Sigmoid colon (tissue), 7 donors: Measurements from ENCODE around the gene ASTN1. TPM values are rescaled to one million over a fixed set of nuclear protein-coding genes. Genes with fewer than 3 reads are reported as not detected.

Experiments
- DNase-seq: peaks from one replicate; pipeline ENCODE4 v3.0.0-alpha.2; 2019
- H3K27ac ChIP-seq, 4 donors: fragments of 200-600 bp; sonication (generic); one replicate each; pipeline ENCODE4 v1.5.1; 2016 to 2019; ENCODE audit warnings: mild to moderate bottlenecking in 1 of 4
- H3K27me3 ChIP-seq, 3 donors: fragments of 200-600 bp; sonication (generic); one replicate each; pipeline ENCODE4 v1.5.1; 2019; ENCODE audit warnings: mild to moderate bottlenecking in 1 of 3
- H3K36me3 ChIP-seq, 4 donors: fragments of 200-600 bp; sonication (generic); one replicate each; pipeline ENCODE4 v1.5.1; 2016 to 2019
- H3K4me1 ChIP-seq, 4 donors: fragments of 200-600 bp; sonication (generic); one replicate each; pipeline ENCODE4 v1.5.1; 2017 to 2019
- H3K4me3 ChIP-seq, 4 donors: fragments of 200-600 bp; sonication (generic); one replicate each; pipeline ENCODE4 v1.5.1; 2017 to 2019; ENCODE audit warnings: mild to moderate bottlenecking in 2 of 4, moderate library complexity in 1 of 4
- H3K9me3 ChIP-seq, 4 donors: fragments of 200-600 bp in 3 of 4; sonication (generic) in 3 of 4; one replicate each; pipeline versions ENCODE4 v1.5.1 to v1.6.1; 2013 to 2019
- CTCF ChIP-seq, 4 experiments: fragments of 450-650 bp in 3 of 4; fragments of 200-600 bp in 1 of 4; IDR thresholded peaks; one replicate each; pipeline ENCODE4 v1.5.1; 2016 to 2019; ENCODE audit warnings: antibody characterized with exemption in 4 of 4, mild to moderate bottlenecking in 3 of 4, moderate library complexity in 2 of 4
- EP300 ChIP-seq, 4 donors: sonication (generic); formaldehyde crosslinking; IDR thresholded peaks; one replicate each; pipeline ENCODE4 v1.6.1; 2017; ENCODE audit warnings: antibody characterized with exemption in 4 of 4
- POLR2A ChIP-seq, 2 donors: fragments of 450-650 bp; IDR thresholded peaks; one replicate each; pipeline ENCODE4 v1.6.1; 2016; ENCODE audit warnings: antibody characterized with exemption in 2 of 2, mild to moderate bottlenecking in 2 of 2, moderate library complexity in 2 of 2
- POLR2AphosphoS5 ChIP-seq, 4 donors: sonication (generic); formaldehyde crosslinking; IDR thresholded peaks; one replicate each; pipeline ENCODE4 v1.6.1; 2017; ENCODE audit warnings: antibody characterized with exemption in 4 of 4
- WGBS, 2 donors: extraction: QIAGEN DNeasy Blood & Tissue Kit; methylation state at CpG; one replicate each; pipeline ENCODE4 v1.1.7; 2013; 5-methylcytosine and 5-hydroxymethylcytosine counted together
- intact Hi-C: fragments of 100-400 bp; cut with DNase I; formaldehyde crosslinking; loops from one replicate; pipeline ENCODE4 v1.15.1; 2023
- polyA plus RNA-seq, 3 donors: library from polyadenylated mRNA; stranded (reverse); fragments of 200-250 nt; gene quantifications; one replicate each; pipeline ENCODE4 v1.2.3, GENCODE V29; 2013
- total RNA-seq, 4 donors: library from RNA; depleted of rRNA; stranded (reverse); fragments of >200 nt; gene quantifications; one replicate each; pipeline ENCODE4 v1.1.0, GENCODE V29; 2016
- donor health status: healthy with polysubstance abuse.
- donor health status: Bipolar disorder and iron deficiency.
- donor health status: healthy.

ASTN1 gene
- total and polyA plus RNA-seq, 7 donors = 0.49 to 2.2 (median 1.4) TPM; not detected in 2

- H3K4me3 ChIP-seq = no peak overlapping the region
- H3K27ac ChIP-seq = no peak overlapping the region
- intact Hi-C loops = no loop called here
- H3K36me3 ChIP-seq = no peaks in the 10 kb centered on the region
- H3K4me1 ChIP-seq = no peaks in the 10 kb centered on the region
- no peak for DNase-seq
- no peaks in the 10 kb centered on the region for H3K9me3 ChIP-seq
- H3K27me3 ChIP-seq = no peaks in the 10 kb centered on the region
- 10 to 21% methylated on average over 4 of the region's 4 CpGs for whole genome bisulfite sequencing, 2 donors
- no peak for TF ChIP-seq POLR2AphosphoS5 (IDR thresholded peaks at IDR 0.05)
Measured at GRCh38 chr1:176996456-176997090, 167.9 kb downstream of the ASTN1 start.

- intact Hi-C loops = no loop called here
- no peaks in the 10 kb centered on the region for H3K9me3 ChIP-seq
- H3K27ac ChIP-seq = no peak overlapping the region
- WGBS, 2 donors = 81 to 83% methylated on average over 3 of the region's 3 CpGs
- TF ChIP-seq POLR2A (IDR thresholded peaks at IDR 0.05) (no peak), EP300 (IDR thresholded peaks at IDR 0.05) (no peak), POLR2AphosphoS5 (IDR thresholded peaks at IDR 0.05) (no peak), CTCF (IDR thresholded peaks at IDR 0.05) (no peak)
- no peaks in the 10 kb centered on the region for H3K36me3 ChIP-seq
- H3K4me1 ChIP-seq = no peaks in the 10 kb centered on the region
- DNase-seq = no peak
- no peak overlapping the region for H3K4me3 ChIP-seq
- H3K27me3 ChIP-seq = no peaks in the 10 kb centered on the region
Measured at GRCh38 chr1:176994931-176995596, 169.4 kb downstream of the ASTN1 start.

DNA sequence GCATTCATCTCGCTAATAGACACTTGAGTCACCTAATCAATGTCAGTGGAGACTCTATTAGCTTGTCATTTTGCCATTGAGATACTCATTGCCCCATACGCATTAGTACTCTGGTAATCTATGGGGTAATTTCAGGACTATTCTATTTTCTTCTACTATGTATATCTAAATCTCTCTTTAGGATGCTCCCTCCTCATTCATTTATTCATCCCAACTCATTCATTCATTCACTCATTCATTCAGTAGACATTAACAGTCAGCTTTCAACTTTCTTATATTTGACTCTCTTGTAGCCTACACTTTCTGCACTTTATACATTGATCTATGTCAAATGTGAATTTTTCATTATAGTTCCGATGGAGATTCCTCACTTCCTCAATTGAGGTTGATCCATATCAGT, 170.9 kb downstream of the ASTN1 start:
- Histone ChIP-seq H3K9me3 (no peaks in the 10 kb centered on the region), H3K27ac (no peak overlapping the region), H3K4me3 (no peak overlapping the region), H3K27me3 (no peaks in the 10 kb centered on the region), H3K36me3 (no peaks in the 10 kb centered on the region), H3K4me1 (no peaks in the 10 kb centered on the region)
- TF ChIP-seq CTCF (IDR thresholded peaks at IDR 0.05) (no peak), EP300 (IDR thresholded peaks at IDR 0.05) (no peak), POLR2A (IDR thresholded peaks at IDR 0.05) (no peak), POLR2AphosphoS5 (IDR thresholded peaks at IDR 0.05) (no peak)
- no peak for DNase-seq
- 81 to 84% methylated on average over 3 of the region's 3 CpGs for WGBS, 2 donors
- intact Hi-C loops = no loop called here

DNA sequence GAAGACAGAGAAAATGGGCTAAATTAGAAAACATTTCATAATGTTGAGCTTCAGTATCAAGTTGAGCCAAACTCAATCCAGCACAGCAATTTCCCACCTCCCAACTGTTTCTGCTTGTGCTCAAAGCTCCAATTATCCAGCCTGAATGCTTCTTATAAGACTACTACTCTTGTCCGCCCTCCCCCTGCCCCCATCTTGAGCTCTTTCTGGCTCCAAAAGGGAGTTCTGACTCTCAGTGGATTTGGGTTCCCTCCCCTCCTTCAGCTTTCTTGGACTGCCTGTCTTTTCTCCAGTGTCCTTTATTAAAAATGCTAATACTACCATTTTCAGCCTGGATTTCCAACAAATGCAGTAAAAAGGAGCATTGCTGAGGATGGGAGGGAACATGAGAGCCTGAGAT, 174.8 kb downstream of the ASTN1 start:
- Histone ChIP-seq H3K9me3 (no peaks in the 10 kb centered on the region), H3K27ac (no peak overlapping the region), H3K4me1 (no peaks in the 10 kb centered on the region), H3K36me3 (no peaks in the 10 kb centered on the region), H3K27me3 (no peaks in the 10 kb centered on the region), H3K4me3 (no peak overlapping the region)
- intact Hi-C loops = no loop called here
- no peak for TF ChIP-seq EP300 (IDR thresholded peaks at IDR 0.05)
- no peak for TF ChIP-seq POLR2AphosphoS5 (IDR thresholded peaks at IDR 0.05)
- TF ChIP-seq CTCF (IDR thresholded peaks at IDR 0.05) = no peak
- TF ChIP-seq POLR2A (IDR thresholded peaks at IDR 0.05) = no peak
- no peak for DNase-seq
- WGBS, 2 donors = 85 to 86% methylated on average over 1 of the region's 1 CpG

DNA sequence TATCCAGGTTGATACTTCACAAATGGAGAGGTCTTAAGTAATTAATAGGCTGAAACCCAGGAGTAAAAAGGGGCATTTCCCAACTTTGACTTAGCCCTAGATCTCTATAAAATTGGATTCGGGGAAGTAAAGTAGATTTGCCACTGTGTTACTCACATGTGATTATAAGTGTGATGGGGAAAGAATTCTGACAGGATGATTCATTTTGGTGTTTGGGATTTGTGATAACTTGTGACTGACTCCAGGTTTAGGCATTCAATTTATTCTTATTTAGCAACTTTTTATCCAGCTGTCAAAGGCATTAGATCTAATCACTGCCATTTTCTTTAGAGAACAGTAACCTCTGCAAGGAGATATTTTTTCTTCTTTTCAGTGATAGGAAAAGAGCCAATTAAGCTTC, 175.5 kb downstream of the ASTN1 start:
- no peak for DNase-seq
- WGBS, 2 donors = 80 to 90% methylated on average over 1 of the region's 1 CpG
- Histone ChIP-seq H3K36me3 (no peaks in the 10 kb centered on the region), H3K4me1 (no peaks in the 10 kb centered on the region), H3K9me3 (no peaks in the 10 kb centered on the region), H3K27ac (no peak overlapping the region), H3K4me3 (no peak overlapping the region), H3K27me3 (no peaks in the 10 kb centered on the region)
- intact Hi-C loops = no loop called here
- TF ChIP-seq POLR2AphosphoS5 (IDR thresholded peaks at IDR 0.05) (no peak), POLR2A (IDR thresholded peaks at IDR 0.05) (no peak), CTCF (IDR thresholded peaks at IDR 0.05) (no peak), EP300 (IDR thresholded peaks at IDR 0.05) (no peak)
